Right atrium auricular region (tissue), 2 donors: ENCODE measurements around the gene L3MBTL4. TPM values are rescaled to one million over a fixed set of nuclear protein-coding genes. Genes with fewer than 3 reads are reported as not detected.

Experiments used
- DNase-seq: peaks from one replicate; pipeline ENCODE4 v3.0.0-alpha.2; 2019; ENCODE audit warnings: low spot score
- H3K27ac ChIP-seq, 2 donors: fragments of 200-600 bp; sonication (generic); 1 replicate in 1 of 2; 2 replicates in 1 of 2; pipeline ENCODE4 v1.5.1; 2016 to 2019
- H3K27me3 ChIP-seq, 2 donors: fragments of 200-600 bp; sonication (generic); one replicate each; pipeline versions ENCODE4 v1.5.1 to v1.6.0; 2017 to 2019
- H3K36me3 ChIP-seq: fragments of 200-600 bp; sonication (generic); one replicate; pipeline ENCODE4 v1.5.1; 2016
- H3K4me1 ChIP-seq, 2 donors: fragments of 200-600 bp; sonication (generic); one replicate each; pipeline versions ENCODE4 v1.5.1 to v1.6.0; 2017 to 2019
- H3K4me3 ChIP-seq, 2 donors: fragments of 200-600 bp; sonication (generic); 1 replicate in 1 of 2; 2 replicates in 1 of 2; pipeline ENCODE4 v1.5.1; 2017 to 2019; ENCODE audit warnings: mild to moderate bottlenecking in 1 of 2, moderate library complexity in 1 of 2
- H3K9me3 ChIP-seq, 2 donors: fragments of 200-600 bp; sonication (generic); one replicate each; pipeline ENCODE4 v1.5.1; 2019
- total RNA-seq, 2 donors: library from RNA; depleted of rRNA; stranded (reverse); fragments of >200 nt; gene quantifications; one replicate each; pipeline ENCODE4 v1.1.0, GENCODE V29; 2016
- TF ChIP-seq, protein P1 (sequence below), 2 donors: fragments of 200-600 bp; sonication (generic); IDR thresholded peaks; one replicate each; pipeline ENCODE4 v1.5.1; 2019; ENCODE audit warnings: antibody characterized with exemption in 2 of 2

L3MBTL4 gene
- total RNA-seq, 2 donors from 2014 or later, result 6.6 to 10.5 TPM

DNA sequence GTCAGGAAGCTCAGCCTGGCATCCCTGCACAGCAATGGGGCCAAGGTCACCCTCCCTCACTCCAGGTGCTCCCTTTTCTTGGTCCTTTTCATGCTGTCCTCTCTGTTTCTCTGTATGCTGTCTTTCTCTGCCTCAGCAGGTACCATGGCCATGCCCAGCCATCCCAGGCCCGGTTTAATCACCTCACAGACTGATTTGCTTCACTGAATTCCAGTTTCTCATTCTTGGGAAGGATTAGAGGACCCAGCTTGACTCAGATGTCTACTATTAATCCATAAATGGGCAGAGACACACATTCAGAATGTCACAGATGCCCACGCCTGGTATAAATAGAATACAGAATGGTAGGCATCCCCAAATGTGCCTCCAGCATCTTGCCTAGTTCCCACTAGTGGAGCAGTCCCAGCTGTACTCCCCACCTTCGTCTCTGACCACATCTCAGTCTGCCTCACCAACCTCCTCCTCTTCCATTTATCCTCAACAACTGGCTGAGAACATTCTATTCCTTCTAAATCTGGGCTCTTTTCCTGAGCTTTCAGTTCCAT lies 14.2 kb upstream of the L3MBTL4 start:
- no peak for DNase-seq
- Histone ChIP-seq H3K4me1 (peaks cover 0 to 24% of the 10 kb centered on the region in 2 donors), H3K27ac (peak overlapping the region; percentile 41 to 78), H3K36me3 (no peaks in the 10 kb centered on the region), H3K4me3 (no peak overlapping the region), H3K9me3 (no peaks in the 10 kb centered on the region), H3K27me3 (no peaks in the 10 kb centered on the region)
- TF ChIP-seq, protein P1, sequence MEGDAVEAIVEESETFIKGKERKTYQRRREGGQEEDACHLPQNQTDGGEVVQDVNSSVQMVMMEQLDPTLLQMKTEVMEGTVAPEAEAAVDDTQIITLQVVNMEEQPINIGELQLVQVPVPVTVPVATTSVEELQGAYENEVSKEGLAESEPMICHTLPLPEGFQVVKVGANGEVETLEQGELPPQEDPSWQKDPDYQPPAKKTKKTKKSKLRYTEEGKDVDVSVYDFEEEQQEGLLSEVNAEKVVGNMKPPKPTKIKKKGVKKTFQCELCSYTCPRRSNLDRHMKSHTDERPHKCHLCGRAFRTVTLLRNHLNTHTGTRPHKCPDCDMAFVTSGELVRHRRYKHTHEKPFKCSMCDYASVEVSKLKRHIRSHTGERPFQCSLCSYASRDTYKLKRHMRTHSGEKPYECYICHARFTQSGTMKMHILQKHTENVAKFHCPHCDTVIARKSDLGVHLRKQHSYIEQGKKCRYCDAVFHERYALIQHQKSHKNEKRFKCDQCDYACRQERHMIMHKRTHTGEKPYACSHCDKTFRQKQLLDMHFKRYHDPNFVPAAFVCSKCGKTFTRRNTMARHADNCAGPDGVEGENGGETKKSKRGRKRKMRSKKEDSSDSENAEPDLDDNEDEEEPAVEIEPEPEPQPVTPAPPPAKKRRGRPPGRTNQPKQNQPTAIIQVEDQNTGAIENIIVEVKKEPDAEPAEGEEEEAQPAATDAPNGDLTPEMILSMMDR (IDR thresholded peaks at IDR 0.05), result no peak

DNA sequence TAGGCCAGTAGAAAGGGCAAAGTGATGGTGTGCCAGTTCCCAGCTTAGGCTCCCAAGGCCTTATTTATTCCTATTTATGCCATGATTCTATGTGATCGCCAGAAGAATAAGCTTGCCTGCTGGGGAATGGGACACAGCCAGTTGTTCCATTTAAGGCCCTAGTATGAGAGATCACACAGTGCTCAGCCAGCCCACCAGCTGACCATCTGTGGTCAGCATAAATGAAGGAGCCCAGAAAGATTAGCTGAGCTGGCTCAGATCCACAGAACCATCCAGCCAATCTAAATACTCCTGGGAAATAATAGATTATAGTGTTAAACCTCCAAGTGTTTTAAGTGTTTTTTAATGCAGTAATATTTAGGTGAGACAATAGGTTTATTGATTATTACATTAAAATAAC lies 12.6 kb upstream of the L3MBTL4 start:
- Histone ChIP-seq H3K4me1 (peaks cover 0 to 24% of the 10 kb centered on the region in 2 donors), H3K27me3 (no peaks in the 10 kb centered on the region), H3K9me3 (no peaks in the 10 kb centered on the region), H3K27ac (peak overlapping the region in 1 of 2 donors; percentile 78), H3K36me3 (no peaks in the 10 kb centered on the region), H3K4me3 (no peak overlapping the region)
- no peak for DNase-seq
- TF ChIP-seq, protein P1 (IDR thresholded peaks at IDR 0.05), result no peak

DNA sequence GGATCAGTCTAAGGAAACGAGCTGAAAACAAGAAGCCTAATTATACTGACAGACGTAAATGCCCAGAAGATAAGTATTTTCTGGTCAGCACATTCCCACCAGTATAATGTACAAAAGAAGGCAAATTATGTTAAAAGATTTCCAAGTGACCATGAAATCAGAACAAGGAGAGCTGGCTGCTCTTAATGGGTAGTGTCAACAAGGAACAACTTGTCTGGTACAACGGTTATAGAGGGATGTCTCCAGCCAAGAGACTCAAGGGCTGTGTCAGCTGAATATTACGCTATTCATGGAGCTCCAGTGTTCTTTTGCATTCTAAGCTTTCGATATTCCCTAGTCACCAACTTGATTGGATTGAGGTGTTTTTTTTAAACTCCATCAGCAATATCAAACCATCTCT lies 8.6 kb upstream of the L3MBTL4 start:
- H3K9me3 ChIP-seq, result peaks cover 0 to 4% of the 10 kb centered on the region in 2 donors
- no peaks in the 10 kb centered on the region for H3K36me3 ChIP-seq
- H3K27me3 ChIP-seq, result no peaks in the 10 kb centered on the region
- H3K4me1 ChIP-seq, result peaks cover 0 to 4% of the 10 kb centered on the region in 2 donors
- TF ChIP-seq, protein P1 (IDR thresholded peaks at IDR 0.05), result no peak
- H3K27ac ChIP-seq, result peak overlapping the region in 1 of 2 donors; percentile 27
- DNase-seq, result no peak
- H3K4me3 ChIP-seq, result no peak overlapping the region

DNA sequence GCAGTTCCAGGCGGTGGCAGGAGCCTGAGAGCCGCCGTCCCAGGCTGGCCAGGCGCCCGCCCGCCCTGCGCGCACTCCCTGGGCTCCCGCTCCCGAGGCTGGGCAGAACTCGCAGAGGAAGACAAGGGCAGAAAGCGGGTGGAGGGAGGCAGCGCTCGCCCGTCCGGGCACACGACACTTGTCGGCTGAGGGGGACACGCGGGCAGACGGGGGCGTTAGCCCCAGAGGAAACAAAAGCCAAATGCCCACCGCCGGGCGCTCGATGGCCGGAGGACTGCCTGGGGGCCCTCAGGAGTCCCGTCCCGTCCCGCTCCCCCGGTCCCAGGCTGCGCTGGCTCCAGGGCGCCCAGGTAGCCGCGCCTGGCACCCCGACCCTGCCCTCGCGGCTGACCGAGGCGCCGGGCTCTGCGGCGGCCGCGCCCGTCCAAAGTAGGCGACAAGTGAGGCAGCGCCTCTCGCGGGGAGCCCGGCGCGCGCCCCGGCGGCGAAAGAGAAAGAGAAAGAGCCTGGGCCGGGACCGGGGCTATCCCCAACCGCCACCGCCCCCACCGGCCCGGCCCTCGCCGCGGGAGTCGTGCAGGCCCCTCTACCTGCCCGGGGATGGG lies 491 bp downstream of the L3MBTL4 start:
- peak overlapping the region; percentile 88 to 90 for H3K27ac ChIP-seq
- no peaks in the 10 kb centered on the region for H3K36me3 ChIP-seq
- no peaks in the 10 kb centered on the region for H3K9me3 ChIP-seq
- DNase-seq, result no peak
- H3K4me1 ChIP-seq, result peaks cover 0 to 17% of the 10 kb centered on the region in 2 donors
- TF ChIP-seq, protein P1 (IDR thresholded peaks at IDR 0.05), result peak in 1 of 2 donors; percentile 42
- H3K27me3 ChIP-seq, result no peaks in the 10 kb centered on the region
- H3K4me3 ChIP-seq, result peak overlapping the region; percentile 69 to 82

DNA sequence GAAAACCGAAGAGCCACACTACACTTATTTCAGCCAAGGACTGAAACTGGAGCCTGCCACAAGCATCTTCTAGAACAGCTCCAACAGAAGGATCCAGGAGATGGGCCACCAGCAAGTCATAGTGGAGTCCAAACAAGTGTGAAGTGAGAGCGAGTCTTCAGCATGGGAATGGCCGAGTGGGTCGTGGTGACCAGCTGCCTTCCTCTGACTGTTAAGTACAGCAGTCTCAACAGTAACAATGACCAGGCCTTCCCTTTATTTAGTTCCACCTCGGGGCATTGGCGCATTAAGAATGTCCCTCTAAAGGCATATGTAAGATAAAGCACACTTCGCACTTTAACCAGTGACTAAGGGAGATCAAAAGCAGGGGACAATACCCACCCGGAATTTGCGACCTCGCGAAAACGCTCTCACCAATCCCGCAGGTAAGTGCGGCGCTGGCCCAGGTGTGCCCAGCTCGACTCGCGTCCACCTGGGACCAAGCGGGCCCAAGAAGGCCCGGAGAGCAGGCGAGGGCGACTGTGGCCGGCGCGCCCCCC lies 1.1 kb downstream of the L3MBTL4 start:
- no peak for DNase-seq
- H3K27ac ChIP-seq, result peak overlapping the region; percentile 88 to 90
- peak overlapping the region; percentile 69 to 82 for H3K4me3 ChIP-seq
- TF ChIP-seq, protein P1 (IDR thresholded peaks at IDR 0.05), result no peak
- no peaks in the 10 kb centered on the region for H3K27me3 ChIP-seq
- H3K4me1 ChIP-seq, result peaks cover 0 to 17% of the 10 kb centered on the region in 2 donors
- no peaks in the 10 kb centered on the region for H3K36me3 ChIP-seq
- H3K9me3 ChIP-seq, result no peaks in the 10 kb centered on the region
